ENCODE results near the gene ANKRD9.

DNA sequence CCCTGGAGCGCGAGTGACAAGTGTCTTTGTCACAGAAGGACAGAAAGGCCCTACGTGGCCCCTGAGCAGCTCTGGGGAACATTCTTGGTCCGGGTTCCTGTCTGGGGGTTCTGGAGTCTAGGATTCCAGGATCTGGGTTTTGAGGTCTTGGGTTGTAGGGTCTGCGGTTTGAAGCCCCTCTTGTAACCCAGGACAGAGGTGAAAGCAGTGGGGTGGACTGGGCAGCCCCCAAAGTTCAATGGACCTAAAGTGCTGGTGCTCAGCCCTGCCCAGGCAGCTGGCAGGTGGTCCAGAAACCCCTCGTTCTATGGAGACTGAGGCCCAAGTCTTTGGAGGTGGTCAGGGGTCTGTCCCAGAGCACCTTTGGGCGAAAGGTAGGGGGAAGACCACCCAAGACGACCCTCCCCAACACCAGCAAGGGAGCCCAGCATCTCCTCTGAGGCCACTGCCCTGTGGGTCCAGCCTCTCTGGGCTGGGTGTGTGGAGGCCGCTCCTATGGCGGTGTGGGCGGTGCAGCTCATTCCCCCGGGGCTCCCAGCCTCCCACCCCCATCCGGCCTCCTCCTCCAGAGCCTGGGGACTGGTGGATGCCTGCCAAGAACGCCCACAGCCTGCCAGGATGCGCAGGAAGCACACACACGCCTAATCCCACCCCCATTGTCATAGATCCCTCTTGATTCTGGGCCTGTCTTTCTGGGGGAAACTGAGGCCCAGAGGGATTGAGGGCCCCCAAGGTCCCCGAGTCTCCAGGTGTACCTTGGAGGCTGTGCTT is 30.2 kb upstream of the ANKRD9 start:
- no peak for TF ChIP-seq POLR2AphosphoS5 (IDR thresholded peaks at IDR 0.05; ENCODE audit: low read length)
- no peak for TF ChIP-seq SUPT20H (IDR thresholded peaks at IDR 0.05; ENCODE audit: borderline replicate concordance, control insufficient read depth, low read depth, low read length)
- TF ChIP-seq, protein P1, sequence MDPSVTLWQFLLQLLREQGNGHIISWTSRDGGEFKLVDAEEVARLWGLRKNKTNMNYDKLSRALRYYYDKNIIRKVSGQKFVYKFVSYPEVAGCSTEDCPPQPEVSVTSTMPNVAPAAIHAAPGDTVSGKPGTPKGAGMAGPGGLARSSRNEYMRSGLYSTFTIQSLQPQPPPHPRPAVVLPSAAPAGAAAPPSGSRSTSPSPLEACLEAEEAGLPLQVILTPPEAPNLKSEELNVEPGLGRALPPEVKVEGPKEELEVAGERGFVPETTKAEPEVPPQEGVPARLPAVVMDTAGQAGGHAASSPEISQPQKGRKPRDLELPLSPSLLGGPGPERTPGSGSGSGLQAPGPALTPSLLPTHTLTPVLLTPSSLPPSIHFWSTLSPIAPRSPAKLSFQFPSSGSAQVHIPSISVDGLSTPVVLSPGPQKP (IDR thresholded peaks at IDR 0.05; ENCODE audit: low read depth, low read length), result no peak
- no peak for TF ChIP-seq KAT2A (conservative IDR thresholded peaks at IDR 0.05; ENCODE audit: control insufficient read depth, low read depth, low read length)
- TF ChIP-seq, protein P2, sequence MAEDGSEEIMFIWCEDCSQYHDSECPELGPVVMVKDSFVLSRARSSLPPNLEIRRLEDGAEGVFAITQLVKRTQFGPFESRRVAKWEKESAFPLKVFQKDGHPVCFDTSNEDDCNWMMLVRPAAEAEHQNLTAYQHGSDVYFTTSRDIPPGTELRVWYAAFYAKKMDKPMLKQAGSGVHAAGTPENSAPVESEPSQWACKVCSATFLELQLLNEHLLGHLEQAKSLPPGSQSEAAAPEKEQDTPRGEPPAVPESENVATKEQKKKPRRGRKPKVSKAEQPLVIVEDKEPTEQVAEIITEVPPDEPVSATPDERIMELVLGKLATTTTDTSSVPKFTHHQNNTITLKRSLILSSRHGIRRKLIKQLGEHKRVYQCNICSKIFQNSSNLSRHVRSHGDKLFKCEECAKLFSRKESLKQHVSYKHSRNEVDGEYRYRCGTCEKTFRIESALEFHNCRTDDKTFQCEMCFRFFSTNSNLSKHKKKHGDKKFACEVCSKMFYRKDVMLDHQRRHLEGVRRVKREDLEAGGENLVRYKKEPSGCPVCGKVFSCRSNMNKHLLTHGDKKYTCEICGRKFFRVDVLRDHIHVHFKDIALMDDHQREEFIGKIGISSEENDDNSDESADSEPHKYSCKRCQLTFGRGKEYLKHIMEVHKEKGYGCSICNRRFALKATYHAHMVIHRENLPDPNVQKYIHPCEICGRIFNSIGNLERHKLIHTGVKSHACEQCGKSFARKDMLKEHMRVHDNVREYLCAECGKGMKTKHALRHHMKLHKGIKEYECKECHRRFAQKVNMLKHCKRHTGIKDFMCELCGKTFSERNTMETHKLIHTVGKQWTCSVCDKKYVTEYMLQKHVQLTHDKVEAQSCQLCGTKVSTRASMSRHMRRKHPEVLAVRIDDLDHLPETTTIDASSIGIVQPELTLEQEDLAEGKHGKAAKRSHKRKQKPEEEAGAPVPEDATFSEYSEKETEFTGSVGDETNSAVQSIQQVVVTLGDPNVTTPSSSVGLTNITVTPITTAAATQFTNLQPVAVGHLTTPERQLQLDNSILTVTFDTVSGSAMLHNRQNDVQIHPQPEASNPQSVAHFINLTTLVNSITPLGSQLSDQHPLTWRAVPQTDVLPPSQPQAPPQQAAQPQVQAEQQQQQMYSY (CRISPR knock-in tag; IDR thresholded peaks at IDR 0.05), result no peak
- TF ChIP-seq, protein P3, sequence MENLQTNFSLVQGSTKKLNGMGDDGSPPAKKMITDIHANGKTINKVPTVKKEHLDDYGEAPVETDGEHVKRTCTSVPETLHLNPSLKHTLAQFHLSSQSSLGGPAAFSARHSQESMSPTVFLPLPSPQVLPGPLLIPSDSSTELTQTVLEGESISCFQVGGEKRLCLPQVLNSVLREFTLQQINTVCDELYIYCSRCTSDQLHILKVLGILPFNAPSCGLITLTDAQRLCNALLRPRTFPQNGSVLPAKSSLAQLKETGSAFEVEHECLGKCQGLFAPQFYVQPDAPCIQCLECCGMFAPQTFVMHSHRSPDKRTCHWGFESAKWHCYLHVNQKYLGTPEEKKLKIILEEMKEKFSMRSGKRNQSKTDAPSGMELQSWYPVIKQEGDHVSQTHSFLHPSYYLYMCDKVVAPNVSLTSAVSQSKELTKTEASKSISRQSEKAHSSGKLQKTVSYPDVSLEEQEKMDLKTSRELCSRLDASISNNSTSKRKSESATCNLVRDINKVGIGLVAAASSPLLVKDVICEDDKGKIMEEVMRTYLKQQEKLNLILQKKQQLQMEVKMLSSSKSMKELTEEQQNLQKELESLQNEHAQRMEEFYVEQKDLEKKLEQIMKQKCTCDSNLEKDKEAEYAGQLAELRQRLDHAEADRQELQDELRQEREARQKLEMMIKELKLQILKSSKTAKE (IDR thresholded peaks at IDR 0.05; ENCODE audit: low read depth, poor library complexity, severe bottlenecking), result no peak
- TF ChIP-seq, protein P4, sequence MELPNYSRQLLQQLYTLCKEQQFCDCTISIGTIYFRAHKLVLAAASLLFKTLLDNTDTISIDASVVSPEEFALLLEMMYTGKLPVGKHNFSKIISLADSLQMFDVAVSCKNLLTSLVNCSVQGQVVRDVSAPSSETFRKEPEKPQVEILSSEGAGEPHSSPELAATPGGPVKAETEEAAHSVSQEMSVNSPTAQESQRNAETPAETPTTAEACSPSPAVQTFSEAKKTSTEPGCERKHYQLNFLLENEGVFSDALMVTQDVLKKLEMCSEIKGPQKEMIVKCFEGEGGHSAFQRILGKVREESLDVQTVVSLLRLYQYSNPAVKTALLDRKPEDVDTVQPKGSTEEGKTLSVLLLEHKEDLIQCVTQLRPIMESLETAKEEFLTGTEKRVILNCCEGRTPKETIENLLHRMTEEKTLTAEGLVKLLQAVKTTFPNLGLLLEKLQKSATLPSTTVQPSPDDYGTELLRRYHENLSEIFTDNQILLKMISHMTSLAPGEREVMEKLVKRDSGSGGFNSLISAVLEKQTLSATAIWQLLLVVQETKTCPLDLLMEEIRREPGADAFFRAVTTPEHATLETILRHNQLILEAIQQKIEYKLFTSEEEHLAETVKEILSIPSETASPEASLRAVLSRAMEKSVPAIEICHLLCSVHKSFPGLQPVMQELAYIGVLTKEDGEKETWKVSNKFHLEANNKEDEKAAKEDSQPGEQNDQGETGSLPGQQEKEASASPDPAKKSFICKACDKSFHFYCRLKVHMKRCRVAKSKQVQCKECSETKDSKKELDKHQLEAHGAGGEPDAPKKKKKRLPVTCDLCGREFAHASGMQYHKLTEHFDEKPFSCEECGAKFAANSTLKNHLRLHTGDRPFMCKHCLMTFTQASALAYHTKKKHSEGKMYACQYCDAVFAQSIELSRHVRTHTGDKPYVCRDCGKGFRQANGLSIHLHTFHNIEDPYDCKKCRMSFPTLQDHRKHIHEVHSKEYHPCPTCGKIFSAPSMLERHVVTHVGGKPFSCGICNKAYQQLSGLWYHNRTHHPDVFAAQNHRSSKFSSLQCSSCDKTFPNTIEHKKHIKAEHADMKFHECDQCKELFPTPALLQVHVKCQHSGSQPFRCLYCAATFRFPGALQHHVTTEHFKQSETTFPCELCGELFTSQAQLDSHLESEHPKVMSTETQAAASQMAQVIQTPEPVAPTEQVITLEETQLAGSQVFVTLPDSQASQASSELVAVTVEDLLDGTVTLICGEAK (IDR thresholded peaks at IDR 0.05; ENCODE audit: borderline replicate concordance), result no peak
- TF ChIP-seq, protein P5, sequence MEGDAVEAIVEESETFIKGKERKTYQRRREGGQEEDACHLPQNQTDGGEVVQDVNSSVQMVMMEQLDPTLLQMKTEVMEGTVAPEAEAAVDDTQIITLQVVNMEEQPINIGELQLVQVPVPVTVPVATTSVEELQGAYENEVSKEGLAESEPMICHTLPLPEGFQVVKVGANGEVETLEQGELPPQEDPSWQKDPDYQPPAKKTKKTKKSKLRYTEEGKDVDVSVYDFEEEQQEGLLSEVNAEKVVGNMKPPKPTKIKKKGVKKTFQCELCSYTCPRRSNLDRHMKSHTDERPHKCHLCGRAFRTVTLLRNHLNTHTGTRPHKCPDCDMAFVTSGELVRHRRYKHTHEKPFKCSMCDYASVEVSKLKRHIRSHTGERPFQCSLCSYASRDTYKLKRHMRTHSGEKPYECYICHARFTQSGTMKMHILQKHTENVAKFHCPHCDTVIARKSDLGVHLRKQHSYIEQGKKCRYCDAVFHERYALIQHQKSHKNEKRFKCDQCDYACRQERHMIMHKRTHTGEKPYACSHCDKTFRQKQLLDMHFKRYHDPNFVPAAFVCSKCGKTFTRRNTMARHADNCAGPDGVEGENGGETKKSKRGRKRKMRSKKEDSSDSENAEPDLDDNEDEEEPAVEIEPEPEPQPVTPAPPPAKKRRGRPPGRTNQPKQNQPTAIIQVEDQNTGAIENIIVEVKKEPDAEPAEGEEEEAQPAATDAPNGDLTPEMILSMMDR (IDR thresholded peaks at IDR 0.05 in 2 of 3, conservative IDR thresholded peaks at IDR 0.05 in 1 of 3; ENCODE audit: control insufficient read depth in 2 of 3, extremely low read depth in 1 of 3, insufficient read depth in 1 of 3, low read depth in 3 of 3, low read length in 3 of 3), result no peak
- no peak for TF ChIP-seq EZH2 (IDR thresholded peaks at IDR 0.05; ENCODE audit: borderline replicate concordance, control insufficient read depth, low read depth, low read length)
- TF ChIP-seq POLR2A (IDR thresholded peaks at IDR 0.05; ENCODE audit: low read depth, low read length), result no peak
- TF ChIP-seq, protein P6, sequence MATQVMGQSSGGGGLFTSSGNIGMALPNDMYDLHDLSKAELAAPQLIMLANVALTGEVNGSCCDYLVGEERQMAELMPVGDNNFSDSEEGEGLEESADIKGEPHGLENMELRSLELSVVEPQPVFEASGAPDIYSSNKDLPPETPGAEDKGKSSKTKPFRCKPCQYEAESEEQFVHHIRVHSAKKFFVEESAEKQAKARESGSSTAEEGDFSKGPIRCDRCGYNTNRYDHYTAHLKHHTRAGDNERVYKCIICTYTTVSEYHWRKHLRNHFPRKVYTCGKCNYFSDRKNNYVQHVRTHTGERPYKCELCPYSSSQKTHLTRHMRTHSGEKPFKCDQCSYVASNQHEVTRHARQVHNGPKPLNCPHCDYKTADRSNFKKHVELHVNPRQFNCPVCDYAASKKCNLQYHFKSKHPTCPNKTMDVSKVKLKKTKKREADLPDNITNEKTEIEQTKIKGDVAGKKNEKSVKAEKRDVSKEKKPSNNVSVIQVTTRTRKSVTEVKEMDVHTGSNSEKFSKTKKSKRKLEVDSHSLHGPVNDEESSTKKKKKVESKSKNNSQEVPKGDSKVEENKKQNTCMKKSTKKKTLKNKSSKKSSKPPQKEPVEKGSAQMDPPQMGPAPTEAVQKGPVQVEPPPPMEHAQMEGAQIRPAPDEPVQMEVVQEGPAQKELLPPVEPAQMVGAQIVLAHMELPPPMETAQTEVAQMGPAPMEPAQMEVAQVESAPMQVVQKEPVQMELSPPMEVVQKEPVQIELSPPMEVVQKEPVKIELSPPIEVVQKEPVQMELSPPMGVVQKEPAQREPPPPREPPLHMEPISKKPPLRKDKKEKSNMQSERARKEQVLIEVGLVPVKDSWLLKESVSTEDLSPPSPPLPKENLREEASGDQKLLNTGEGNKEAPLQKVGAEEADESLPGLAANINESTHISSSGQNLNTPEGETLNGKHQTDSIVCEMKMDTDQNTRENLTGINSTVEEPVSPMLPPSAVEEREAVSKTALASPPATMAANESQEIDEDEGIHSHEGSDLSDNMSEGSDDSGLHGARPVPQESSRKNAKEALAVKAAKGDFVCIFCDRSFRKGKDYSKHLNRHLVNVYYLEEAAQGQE (IDR thresholded peaks at IDR 0.05; ENCODE audit: low read depth, low read length), result no peak
- no peak for TF ChIP-seq GABPA (IDR thresholded peaks at IDR 0.05; ENCODE audit: low read depth)

Data from GM12878 (cell line).